ENCODE measurements around the gene EPN1. TPM values are rescaled to one million over a fixed set of nuclear protein-coding genes. Genes with fewer than 3 reads are reported as not detected.

Gene EPN1
- total and polyA plus RNA-seq, 9 of the 15 experiments (the other 6 are each of a cell fraction or from before 2014, with no cell fraction given) = 0.08 to 138 (median 12.7) TPM

- peak; percentile 55; the same call in 1 of the 2 replicates for TF ChIP-seq ZNF740 (CRISPR knock-in tag; IDR thresholded peaks at IDR 0.05)
- no peak for TF ChIP-seq ZNF740 (tag; IDR thresholded peaks at IDR 0.05)
- TF ChIP-seq ESRRA (IDR thresholded peaks at IDR 0.05; ENCODE audit: borderline replicate concordance, low read depth) = peak; percentile 97
- TF ChIP-seq ZBTB43 (CRISPR knock-in tag; IDR thresholded peaks at IDR 0.05) = no peak
- no peak for TF ChIP-seq PREB (CRISPR knock-in tag; IDR thresholded peaks at IDR 0.05)
- TF ChIP-seq BRD4 (IDR thresholded peaks at IDR 0.05) = no peak
- no peak for TF ChIP-seq ZNF41 (CRISPR knock-in tag; conservative IDR thresholded peaks at IDR 0.05)
- peak; percentile 80 for TF ChIP-seq SP1 (CRISPR knock-in tag; IDR thresholded peaks at IDR 0.05)
- TF ChIP-seq RNF2 (IDR thresholded peaks at IDR 0.05) = peak; percentile 72
- TF ChIP-seq ATF1 (CRISPR knock-in tag; IDR thresholded peaks at IDR 0.05) = no peak
- TF ChIP-seq ATF1 (tag; IDR thresholded peaks at IDR 0.05) = peak; percentile 83
- no peak for TF ChIP-seq SMAD3 (CRISPR knock-in tag; conservative IDR thresholded peaks at IDR 0.05)
- no peak for TF ChIP-seq CBFB (CRISPR knock-in tag; IDR thresholded peaks at IDR 0.05)
- TF ChIP-seq NFYB (IDR thresholded peaks at IDR 0.05; ENCODE audit: extremely low read depth, insufficient read length) = no peak
- TF ChIP-seq PRPF4 (IDR thresholded peaks at IDR 0.05; ENCODE audit: insufficient read depth, low read depth, low read length, poor library complexity, severe bottlenecking) = no peak
Measured at GRCh38 chr19:55653651-55654322, 21.2 kb upstream of the EPN1 start (continued).
